Ascending aorta (tissue), 2 donors: ENCODE measurements around the gene KRTAP5-3. TPM values are rescaled to one million over a fixed set of nuclear protein-coding genes. Genes with fewer than 3 reads are reported as not detected.

Experiments used
- DNase-seq, 2 donors: peaks; one replicate each; pipeline ENCODE4 v3.0.0-alpha.2; 2019; ENCODE audit warnings: low spot score in 2 of 2
- H3K27ac ChIP-seq, 2 donors: fragments of 200-600 bp; sonication (generic); one replicate each; pipeline ENCODE4 v1.5.1; 2016 to 2017; ENCODE audit warnings: mild to moderate bottlenecking in 1 of 2
- H3K27me3 ChIP-seq: fragments of 200-600 bp; sonication (generic); one replicate; pipeline ENCODE4 v1.5.1; 2017
- H3K36me3 ChIP-seq, 2 donors: fragments of 200-600 bp; sonication (generic); one replicate each; pipeline ENCODE4 v1.5.1; 2016
- H3K4me1 ChIP-seq, 2 donors: fragments of 200-600 bp; sonication (generic); one replicate each; pipeline ENCODE4 v1.5.1; 2016 to 2017; ENCODE audit warnings: mild to moderate bottlenecking in 1 of 2
- H3K4me3 ChIP-seq, 2 donors: fragments of 200-600 bp; sonication (generic); one replicate each; pipeline ENCODE4 v1.5.1; 2016 to 2017; ENCODE audit warnings: mild to moderate bottlenecking in 1 of 2
- H3K9me3 ChIP-seq, 2 donors: fragments of 200-600 bp; sonication (generic); one replicate each; pipeline ENCODE4 v1.5.1; 2016
- intact Hi-C: fragments of 100-400 bp; cut with DNase I; formaldehyde crosslinking; loops from one replicate; pipeline ENCODE4 v1.15.1; 2023
- total RNA-seq: library from RNA; depleted of rRNA; stranded (reverse); fragments of >200 nt; gene quantifications from one replicate; pipeline ENCODE4 v1.1.0, GENCODE V29; 2016
- TF ChIP-seq, protein P1 (sequence below), 3 experiments: fragments of 200-600 bp in 2 of 3; fragments of 450-650 bp in 1 of 3; sonication (generic) in 2 of 3; IDR thresholded peaks; one replicate each; pipeline ENCODE4 v1.5.1; 2016 to 2019; ENCODE audit warnings: antibody characterized with exemption in 3 of 3, mild to moderate bottlenecking in 1 of 3, moderate library complexity in 1 of 3

Gene KRTAP5-3
- total RNA-seq, 1 donor from 2014 or later: not detected

GRCh38 chr11:1567052-1567720, 41.1 kb downstream of the KRTAP5-3 start:
- H3K4me1 ChIP-seq: peaks cover 10 to 29% of the 10 kb centered on the region in 2 donors
- H3K27ac ChIP-seq: no peak overlapping the region
- intact Hi-C loops: loop anchor here (10.0 kb wide), 1 partner anchor 838 kb away; the partner anchor contains the start of gene TSSC4
- no peaks in the 10 kb centered on the region for H3K27me3 ChIP-seq
- TF ChIP-seq, protein P1, sequence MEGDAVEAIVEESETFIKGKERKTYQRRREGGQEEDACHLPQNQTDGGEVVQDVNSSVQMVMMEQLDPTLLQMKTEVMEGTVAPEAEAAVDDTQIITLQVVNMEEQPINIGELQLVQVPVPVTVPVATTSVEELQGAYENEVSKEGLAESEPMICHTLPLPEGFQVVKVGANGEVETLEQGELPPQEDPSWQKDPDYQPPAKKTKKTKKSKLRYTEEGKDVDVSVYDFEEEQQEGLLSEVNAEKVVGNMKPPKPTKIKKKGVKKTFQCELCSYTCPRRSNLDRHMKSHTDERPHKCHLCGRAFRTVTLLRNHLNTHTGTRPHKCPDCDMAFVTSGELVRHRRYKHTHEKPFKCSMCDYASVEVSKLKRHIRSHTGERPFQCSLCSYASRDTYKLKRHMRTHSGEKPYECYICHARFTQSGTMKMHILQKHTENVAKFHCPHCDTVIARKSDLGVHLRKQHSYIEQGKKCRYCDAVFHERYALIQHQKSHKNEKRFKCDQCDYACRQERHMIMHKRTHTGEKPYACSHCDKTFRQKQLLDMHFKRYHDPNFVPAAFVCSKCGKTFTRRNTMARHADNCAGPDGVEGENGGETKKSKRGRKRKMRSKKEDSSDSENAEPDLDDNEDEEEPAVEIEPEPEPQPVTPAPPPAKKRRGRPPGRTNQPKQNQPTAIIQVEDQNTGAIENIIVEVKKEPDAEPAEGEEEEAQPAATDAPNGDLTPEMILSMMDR (IDR thresholded peaks at IDR 0.05): no peak
- no peaks in the 10 kb centered on the region for H3K9me3 ChIP-seq
- H3K4me3 ChIP-seq: no peak overlapping the region
- no peak for DNase-seq
- peaks cover 17 to 19% of the 10 kb centered on the region in 2 donors for H3K36me3 ChIP-seq

GRCh38 chr11:1566381-1567051, 41.7 kb downstream of the KRTAP5-3 start:
- H3K4me3 ChIP-seq: no peak overlapping the region
- H3K36me3 ChIP-seq: peaks cover 17 to 19% of the 10 kb centered on the region in 2 donors
- TF ChIP-seq, protein P1 (IDR thresholded peaks at IDR 0.05): no peak
- H3K9me3 ChIP-seq: no peaks in the 10 kb centered on the region
- no peaks in the 10 kb centered on the region for H3K27me3 ChIP-seq
- intact Hi-C loops: loop anchor here (10.0 kb wide), 1 partner anchor 838 kb away; the partner anchor contains the start of gene TSSC4
- peaks cover 10 to 29% of the 10 kb centered on the region in 2 donors for H3K4me1 ChIP-seq
- H3K27ac ChIP-seq: no peak overlapping the region
- peak in 1 of 2 donors; percentile 57 for DNase-seq

DNA sequence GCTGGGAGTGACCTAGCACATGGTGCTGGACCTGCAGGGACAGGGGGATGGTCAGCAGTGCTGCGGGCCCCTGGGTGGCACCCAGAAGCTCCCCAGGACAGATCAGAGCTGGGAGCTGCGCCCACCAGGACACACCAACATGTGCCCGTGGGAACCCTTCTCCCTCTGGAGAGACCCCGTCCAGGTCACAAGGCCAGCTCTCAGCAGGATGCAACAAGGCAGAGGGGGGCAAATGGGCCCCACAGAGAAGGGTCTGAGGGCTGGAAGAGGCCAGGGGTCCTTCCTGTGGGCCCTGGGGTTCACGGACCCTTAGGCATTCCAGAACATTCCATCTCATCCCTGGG, 42.4 kb downstream of the KRTAP5-3 start:
- H3K4me1 ChIP-seq: peaks cover 9 to 26% of the 10 kb centered on the region in 2 donors
- H3K9me3 ChIP-seq: no peaks in the 10 kb centered on the region
- no peak for DNase-seq
- H3K4me3 ChIP-seq: no peak overlapping the region
- H3K27ac ChIP-seq: no peak overlapping the region
- H3K27me3 ChIP-seq: no peaks in the 10 kb centered on the region
- intact Hi-C loops: loop anchor here (10.0 kb wide), 1 partner anchor 839 kb away; the partner anchor contains the start of gene TSSC4
- TF ChIP-seq, protein P1 (IDR thresholded peaks at IDR 0.05): no peak
- peaks cover 24% of the 10 kb centered on the region in 2 donors for H3K36me3 ChIP-seq

DNA sequence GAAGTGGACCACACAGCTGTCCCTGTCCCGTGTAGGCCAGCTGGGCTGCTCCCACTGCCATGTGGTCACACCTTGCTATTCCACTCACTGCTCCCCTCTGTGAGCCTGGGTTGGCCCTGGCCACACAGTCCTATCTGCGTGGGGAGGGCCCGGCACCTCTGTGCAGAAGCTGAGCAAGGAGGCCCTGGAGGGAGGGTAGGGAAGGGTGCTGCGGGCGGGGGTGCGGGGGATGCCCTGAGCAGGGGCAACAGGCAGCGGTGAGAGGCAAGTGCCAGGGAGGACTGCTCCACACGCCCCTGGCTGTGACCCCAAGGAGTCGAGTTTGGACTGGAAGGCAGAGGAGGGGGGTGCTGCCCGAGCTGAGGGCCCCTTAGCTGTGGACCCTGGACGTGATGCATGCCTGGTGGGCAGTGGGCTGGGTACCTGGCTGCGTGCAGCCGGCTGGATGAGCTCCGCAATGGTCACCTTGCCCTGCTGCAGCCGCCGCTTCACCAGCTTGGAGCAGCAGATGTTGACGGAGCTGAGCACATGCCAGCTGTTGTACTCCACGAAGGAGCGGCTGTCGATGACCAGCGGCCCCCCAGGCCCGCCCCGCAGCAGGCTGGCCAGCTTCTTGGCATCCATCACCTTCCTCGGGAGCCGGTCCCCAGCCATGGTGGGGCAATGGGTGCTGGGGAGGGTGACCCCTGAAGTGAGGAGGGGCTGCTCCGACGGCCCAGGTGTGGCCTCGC, 42.9 kb downstream of the KRTAP5-3 start:
- TF ChIP-seq, protein P1 (IDR thresholded peaks at IDR 0.05): no peak
- H3K27ac ChIP-seq: peak overlapping the region; percentile 12 to 63
- peak in 1 of 2 donors; percentile 61 for DNase-seq
- H3K36me3 ChIP-seq: peaks cover 27 to 29% of the 10 kb centered on the region in 2 donors
- H3K9me3 ChIP-seq: no peaks in the 10 kb centered on the region
- no peak overlapping the region for H3K4me3 ChIP-seq
- H3K4me1 ChIP-seq: peaks cover 4 to 21% of the 10 kb centered on the region in 2 donors
- intact Hi-C loops: loop anchor here (10.0 kb wide), 1 partner anchor 839 kb away; the partner anchor contains the start of gene TSSC4
- no peaks in the 10 kb centered on the region for H3K27me3 ChIP-seq

GRCh38 chr11:1564535-1565172, 43.6 kb downstream of the KRTAP5-3 start:
- Histone ChIP-seq H3K27ac (peak overlapping the region; percentile 12 to 63), H3K9me3 (no peaks in the 10 kb centered on the region), H3K27me3 (no peaks in the 10 kb centered on the region), H3K4me1 (peaks cover 3 to 22% of the 10 kb centered on the region in 2 donors), H3K36me3 (peaks cover 27 to 30% of the 10 kb centered on the region in 2 donors), H3K4me3 (no peak overlapping the region)
- peak; percentile 66 to 89 for DNase-seq
- intact Hi-C loops: loop anchor here (10.0 kb wide), 1 partner anchor 840 kb away; the partner anchor contains the start of gene TSSC4
- TF ChIP-seq, protein P1 (IDR thresholded peaks at IDR 0.05): no peak
